ENCODE data around the gene KLF15. TPM values are rescaled to one million over a fixed set of nuclear protein-coding genes. Genes with fewer than 3 reads are reported as not detected.

The KLF15 gene
- total RNA-seq, 1 donor from 2014 or later = 0.67 TPM

GRCh38 chr3:126358038-126358815 lies 1.0 kb upstream of the KLF15 start:
- no peak for TF ChIP-seq CTCF (IDR thresholded peaks at IDR 0.05; ENCODE audit: insufficient read depth, low read length, poor library complexity, severe bottlenecking)
- Histone ChIP-seq H3K36me3 (ENCODE audit: control insufficient read depth, insufficient read depth, low read length) (no peaks in the 10 kb centered on the region), H3K27me3 (ENCODE audit: control insufficient read depth, insufficient read depth, low read length) (peaks cover 43% of the 10 kb centered on the region), H3K4me3 (ENCODE audit: low read depth, low read length) (no peak overlapping the region)
- no peak for DNase-seq (ENCODE audit: low read depth)

- TF ChIP-seq CTCF (IDR thresholded peaks at IDR 0.05; ENCODE audit: insufficient read depth, low read length, poor library complexity, severe bottlenecking) = no peak
- DNase-seq (ENCODE audit: low read depth) = no peak
- Histone ChIP-seq H3K4me3 (ENCODE audit: low read depth, low read length) (peak overlapping the region; percentile 35), H3K27me3 (ENCODE audit: control insufficient read depth, insufficient read depth, low read length) (peaks cover 43% of the 10 kb centered on the region), H3K36me3 (ENCODE audit: control insufficient read depth, insufficient read depth, low read length) (no peaks in the 10 kb centered on the region)
These were observed 589 bp downstream of the KLF15 start for GRCh38 chr3:126356373-126357264.

GRCh38 chr3:126355777-126356372 lies 1.3 kb downstream of the KLF15 start:
- Histone ChIP-seq H3K27me3 (ENCODE audit: control insufficient read depth, insufficient read depth, low read length) (peaks cover 40% of the 10 kb centered on the region), H3K36me3 (ENCODE audit: control insufficient read depth, insufficient read depth, low read length) (no peaks in the 10 kb centered on the region), H3K4me3 (ENCODE audit: low read depth, low read length) (peak overlapping the region; percentile 29)
- DNase-seq (ENCODE audit: low read depth) = no peak
- no peak for TF ChIP-seq CTCF (IDR thresholded peaks at IDR 0.05; ENCODE audit: insufficient read depth, low read length, poor library complexity, severe bottlenecking)

- no peak for DNase-seq (ENCODE audit: low read depth)
- peaks cover 34% of the 10 kb centered on the region for H3K27me3 ChIP-seq (ENCODE audit: control insufficient read depth, insufficient read depth, low read length)
These were observed 2.0 kb downstream of the KLF15 start for GRCh38 chr3:126355251-126355650.

GRCh38 chr3:126354776-126355175 lies 2.4 kb downstream of the KLF15 start:
- TF ChIP-seq CTCF (IDR thresholded peaks at IDR 0.05; ENCODE audit: insufficient read depth, low read length, poor library complexity, severe bottlenecking) = no peak
- Histone ChIP-seq H3K36me3 (ENCODE audit: control insufficient read depth, insufficient read depth, low read length) (no peaks in the 10 kb centered on the region), H3K27me3 (ENCODE audit: control insufficient read depth, insufficient read depth, low read length) (peaks cover 30% of the 10 kb centered on the region), H3K4me3 (ENCODE audit: low read depth, low read length) (no peak overlapping the region)
- no peak for DNase-seq (ENCODE audit: low read depth)

More at GRCh38 chr3:126355251-126355650, 2.0 kb downstream of the KLF15 start:
- Histone ChIP-seq H3K4me3 (ENCODE audit: low read depth, low read length) (no peak overlapping the region), H3K36me3 (ENCODE audit: control insufficient read depth, insufficient read depth, low read length) (no peaks in the 10 kb centered on the region)
- TF ChIP-seq CTCF (IDR thresholded peaks at IDR 0.05; ENCODE audit: insufficient read depth, low read length, poor library complexity, severe bottlenecking) = no peak

Data from kidney epithelial cell (primary cell).